ENCODE data around the gene GUCY1A1.

DNA sequence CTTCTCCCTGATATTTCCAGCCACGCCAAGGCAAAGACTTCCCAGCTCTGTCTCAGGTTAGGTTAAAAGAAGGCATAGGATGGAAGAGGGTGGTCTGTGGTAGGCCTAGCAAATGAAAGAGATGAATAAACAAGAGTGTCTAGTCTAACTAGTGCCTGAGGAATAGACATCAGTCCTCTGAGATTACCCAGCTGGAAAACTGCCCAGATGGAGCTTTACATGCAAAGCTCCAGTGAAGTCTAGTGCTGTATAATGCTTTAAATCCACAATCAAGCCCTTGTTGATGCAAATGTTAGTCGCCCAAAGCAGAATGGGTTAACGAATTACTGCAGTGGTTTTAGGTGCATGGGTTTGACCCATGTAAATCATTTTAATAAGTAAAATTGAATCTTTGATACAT, 67.4 kb downstream of the GUCY1A1 start:
- TF ChIP-seq, protein P1, sequence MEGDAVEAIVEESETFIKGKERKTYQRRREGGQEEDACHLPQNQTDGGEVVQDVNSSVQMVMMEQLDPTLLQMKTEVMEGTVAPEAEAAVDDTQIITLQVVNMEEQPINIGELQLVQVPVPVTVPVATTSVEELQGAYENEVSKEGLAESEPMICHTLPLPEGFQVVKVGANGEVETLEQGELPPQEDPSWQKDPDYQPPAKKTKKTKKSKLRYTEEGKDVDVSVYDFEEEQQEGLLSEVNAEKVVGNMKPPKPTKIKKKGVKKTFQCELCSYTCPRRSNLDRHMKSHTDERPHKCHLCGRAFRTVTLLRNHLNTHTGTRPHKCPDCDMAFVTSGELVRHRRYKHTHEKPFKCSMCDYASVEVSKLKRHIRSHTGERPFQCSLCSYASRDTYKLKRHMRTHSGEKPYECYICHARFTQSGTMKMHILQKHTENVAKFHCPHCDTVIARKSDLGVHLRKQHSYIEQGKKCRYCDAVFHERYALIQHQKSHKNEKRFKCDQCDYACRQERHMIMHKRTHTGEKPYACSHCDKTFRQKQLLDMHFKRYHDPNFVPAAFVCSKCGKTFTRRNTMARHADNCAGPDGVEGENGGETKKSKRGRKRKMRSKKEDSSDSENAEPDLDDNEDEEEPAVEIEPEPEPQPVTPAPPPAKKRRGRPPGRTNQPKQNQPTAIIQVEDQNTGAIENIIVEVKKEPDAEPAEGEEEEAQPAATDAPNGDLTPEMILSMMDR (conservative IDR thresholded peaks at IDR 0.05; ENCODE audit: low read depth, low read length) = no peak
- no peak for TF ChIP-seq EZH2phosphoT487 (IDR thresholded peaks at IDR 0.05; ENCODE audit: borderline replicate concordance, low read length)

All from PC-3 (cell line).